Smooth muscle cell (in vitro differentiated cells): ENCODE data around the gene STPG3. TPM values are rescaled to one million over a fixed set of nuclear protein-coding genes. Genes with fewer than 3 reads are reported as not detected.

Experiments used
- DNase-seq: peaks from one replicate; lab custom pipeline; 2025; ENCODE audit not compliant: unreplicated experiment; lab: John Stamatoyannopoulos, UW
- H2AFZ ChIP-seq: fragments of 200-600 bp; sonication (generic); 2 replicates; pipeline ENCODE4 v1.6.0; 2016; ENCODE audit warnings: antibody characterized with exemption, low read depth, mild to moderate bottlenecking
- H3F3A ChIP-seq: fragments of 200-600 bp; sonication (generic); 2 replicates; pipeline ENCODE4 v1.6.0; 2017; ENCODE audit warnings: antibody characterized with exemption, low read depth
- H3K27ac ChIP-seq: fragments of 200-600 bp; sonication (generic); 2 replicates; pipeline ENCODE4 v1.5.1; 2016; ENCODE audit warnings: low read depth, mild to moderate bottlenecking
- H3K27me3 ChIP-seq: fragments of 200-600 bp; sonication (generic); 2 replicates; pipeline ENCODE4 v1.6.1; 2016; ENCODE audit warnings: low read depth, mild to moderate bottlenecking
- H3K36me3 ChIP-seq: fragments of 200-600 bp; sonication (generic); 2 replicates; pipeline ENCODE4 v1.5.1; 2016; ENCODE audit warnings: low read depth
- H3K4me1 ChIP-seq: fragments of 200-600 bp; sonication (generic); 2 replicates; pipeline ENCODE4 v1.5.1; 2016; ENCODE audit warnings: low read depth
- H3K4me2 ChIP-seq: fragments of 200-600 bp; sonication (generic); 2 replicates; pipeline ENCODE4 v1.6.0; 2016; ENCODE audit warnings: mild to moderate bottlenecking
- H3K4me3 ChIP-seq: fragments of 200-600 bp; sonication (generic); 2 replicates; pipeline ENCODE4 v1.5.1; 2016; ENCODE audit warnings: mild to moderate bottlenecking
- H3K79me2 ChIP-seq: fragments of 200-600 bp; sonication (generic); 2 replicates; pipeline ENCODE4 v1.6.0; 2016; ENCODE audit warnings: low read depth, mild to moderate bottlenecking
- H3K9ac ChIP-seq: fragments of 200-600 bp; sonication (generic); 2 replicates; pipeline ENCODE4 v1.6.0; 2016; ENCODE audit warnings: low read depth
- H3K9me3 ChIP-seq: fragments of 200-600 bp; sonication (generic); replicated peaks from 2 replicates; pipeline ENCODE4 v1.5.1; 2016; ENCODE audit warnings: low read depth
- H4K20me1 ChIP-seq: fragments of 200-600 bp; sonication (generic); 2 replicates; pipeline ENCODE4 v1.6.0; 2016; ENCODE audit warnings: low read depth
- whole genome bisulfite sequencing: methylation state at CpG from one replicate; pipeline ENCODE4 v1.1.7; 2016; ENCODE audit warnings: low lambda C conversion rate; 5-methylcytosine and 5-hydroxymethylcytosine counted together
- polyA plus RNA-seq: library from polyadenylated mRNA; unstranded; fragments of >200 nt; fragmentation: Nextera tagmentation; extraction: Ambion mirVana; gene quantifications from 2 replicates; pipeline ENCODE4 v1.2.1, GENCODE V29; 2016
- total RNA-seq: library from RNA; depleted of rRNA; stranded (reverse); fragments of >200 nt; gene quantifications from 2 replicates; pipeline ENCODE4 v1.2.3, GENCODE V29; 2014
- TF ChIP-seq, protein P1 (sequence below): fragments of 200-600 bp; sonication (generic); IDR thresholded peaks from 2 replicates; pipeline ENCODE4 v1.5.1; 2017; ENCODE audit warnings: borderline replicate concordance, mild to moderate bottlenecking, antibody characterized with exemption; ENCODE audit not compliant: insufficient read depth, poor library complexity, severe bottlenecking

The STPG3 gene
- total and polyA plus RNA-seq, 2 experiments from 2014 or later, result not detected

DNA sequence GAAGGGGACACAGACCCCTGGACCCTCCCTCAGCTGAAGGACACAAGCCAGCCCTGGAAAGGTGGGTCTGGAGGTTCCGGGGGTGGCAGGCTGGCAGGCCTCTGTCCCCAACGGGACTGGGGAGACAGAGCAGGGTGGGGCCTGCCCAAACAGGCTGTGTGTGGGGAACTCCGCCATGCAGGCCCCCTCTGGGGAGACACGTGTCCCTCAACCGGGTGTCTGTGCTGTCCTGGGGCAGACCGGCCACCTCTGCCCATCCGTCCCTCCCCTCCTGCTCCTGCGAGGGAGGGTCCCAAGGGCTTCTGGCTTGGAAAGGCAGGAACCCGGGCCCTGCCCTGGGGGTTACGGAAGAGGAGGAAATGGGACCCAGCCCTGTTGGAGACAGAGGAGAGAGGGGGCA, 19.0 kb upstream of the STPG3 start:
- peaks cover 7% of the 10 kb centered on the region for H3K4me1 ChIP-seq
- H3K36me3 ChIP-seq, result no peaks in the 10 kb centered on the region
- H2AFZ ChIP-seq, result no peak overlapping the region
- H3K9me3 ChIP-seq, result no peaks in the 10 kb centered on the region
- WGBS, result 93% methylated on average over 10 of the region's 10 CpGs
- H4K20me1 ChIP-seq, result peaks cover 11% of the 10 kb centered on the region
- no peaks in the 10 kb centered on the region for H3F3A ChIP-seq
- H3K27me3 ChIP-seq, result no peaks in the 10 kb centered on the region
- no peaks in the 10 kb centered on the region for H3K79me2 ChIP-seq
- no peak overlapping the region for H3K4me3 ChIP-seq
- no peak overlapping the region for H3K4me2 ChIP-seq
- no peak overlapping the region for H3K27ac ChIP-seq
- DNase-seq, result no peak
- no peak overlapping the region for H3K9ac ChIP-seq
- TF ChIP-seq, protein P1, sequence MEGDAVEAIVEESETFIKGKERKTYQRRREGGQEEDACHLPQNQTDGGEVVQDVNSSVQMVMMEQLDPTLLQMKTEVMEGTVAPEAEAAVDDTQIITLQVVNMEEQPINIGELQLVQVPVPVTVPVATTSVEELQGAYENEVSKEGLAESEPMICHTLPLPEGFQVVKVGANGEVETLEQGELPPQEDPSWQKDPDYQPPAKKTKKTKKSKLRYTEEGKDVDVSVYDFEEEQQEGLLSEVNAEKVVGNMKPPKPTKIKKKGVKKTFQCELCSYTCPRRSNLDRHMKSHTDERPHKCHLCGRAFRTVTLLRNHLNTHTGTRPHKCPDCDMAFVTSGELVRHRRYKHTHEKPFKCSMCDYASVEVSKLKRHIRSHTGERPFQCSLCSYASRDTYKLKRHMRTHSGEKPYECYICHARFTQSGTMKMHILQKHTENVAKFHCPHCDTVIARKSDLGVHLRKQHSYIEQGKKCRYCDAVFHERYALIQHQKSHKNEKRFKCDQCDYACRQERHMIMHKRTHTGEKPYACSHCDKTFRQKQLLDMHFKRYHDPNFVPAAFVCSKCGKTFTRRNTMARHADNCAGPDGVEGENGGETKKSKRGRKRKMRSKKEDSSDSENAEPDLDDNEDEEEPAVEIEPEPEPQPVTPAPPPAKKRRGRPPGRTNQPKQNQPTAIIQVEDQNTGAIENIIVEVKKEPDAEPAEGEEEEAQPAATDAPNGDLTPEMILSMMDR, result no peak

DNA sequence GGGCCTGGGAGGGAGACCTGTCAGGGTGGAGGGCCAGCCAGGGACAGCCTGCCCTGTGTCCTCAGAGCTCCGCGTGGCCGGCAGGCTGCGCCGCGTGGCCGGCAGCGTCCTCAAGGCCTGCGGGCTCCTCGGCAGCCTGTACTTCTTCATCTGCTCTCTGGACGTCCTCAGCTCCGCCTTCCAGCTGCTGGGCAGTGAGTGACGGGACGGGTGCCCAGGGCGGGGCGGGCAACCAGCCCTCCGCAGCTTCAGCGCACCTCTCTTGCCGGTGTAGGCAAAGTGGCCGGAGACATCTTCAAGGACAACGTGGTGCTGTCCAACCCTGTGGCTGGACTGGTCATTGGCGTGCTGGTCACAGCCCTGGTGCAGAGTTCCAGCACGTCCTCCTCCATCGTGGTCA, 18.6 kb upstream of the STPG3 start:
- no peaks in the 10 kb centered on the region for H3K9me3 ChIP-seq
- H3K4me2 ChIP-seq, result no peak overlapping the region
- peaks cover 7% of the 10 kb centered on the region for H3K4me1 ChIP-seq
- no peak for DNase-seq
- no peaks in the 10 kb centered on the region for H3K79me2 ChIP-seq
- no peaks in the 10 kb centered on the region for H3K27me3 ChIP-seq
- TF ChIP-seq, protein P1, result no peak
- H3K36me3 ChIP-seq, result no peaks in the 10 kb centered on the region
- 95% methylated on average over 24 of the region's 24 CpGs for WGBS
- no peak overlapping the region for H3K27ac ChIP-seq
- H3K4me3 ChIP-seq, result no peak overlapping the region
- H3F3A ChIP-seq, result no peaks in the 10 kb centered on the region
- peaks cover 12% of the 10 kb centered on the region for H4K20me1 ChIP-seq
- H3K9ac ChIP-seq, result no peak overlapping the region
- H2AFZ ChIP-seq, result no peak overlapping the region

DNA sequence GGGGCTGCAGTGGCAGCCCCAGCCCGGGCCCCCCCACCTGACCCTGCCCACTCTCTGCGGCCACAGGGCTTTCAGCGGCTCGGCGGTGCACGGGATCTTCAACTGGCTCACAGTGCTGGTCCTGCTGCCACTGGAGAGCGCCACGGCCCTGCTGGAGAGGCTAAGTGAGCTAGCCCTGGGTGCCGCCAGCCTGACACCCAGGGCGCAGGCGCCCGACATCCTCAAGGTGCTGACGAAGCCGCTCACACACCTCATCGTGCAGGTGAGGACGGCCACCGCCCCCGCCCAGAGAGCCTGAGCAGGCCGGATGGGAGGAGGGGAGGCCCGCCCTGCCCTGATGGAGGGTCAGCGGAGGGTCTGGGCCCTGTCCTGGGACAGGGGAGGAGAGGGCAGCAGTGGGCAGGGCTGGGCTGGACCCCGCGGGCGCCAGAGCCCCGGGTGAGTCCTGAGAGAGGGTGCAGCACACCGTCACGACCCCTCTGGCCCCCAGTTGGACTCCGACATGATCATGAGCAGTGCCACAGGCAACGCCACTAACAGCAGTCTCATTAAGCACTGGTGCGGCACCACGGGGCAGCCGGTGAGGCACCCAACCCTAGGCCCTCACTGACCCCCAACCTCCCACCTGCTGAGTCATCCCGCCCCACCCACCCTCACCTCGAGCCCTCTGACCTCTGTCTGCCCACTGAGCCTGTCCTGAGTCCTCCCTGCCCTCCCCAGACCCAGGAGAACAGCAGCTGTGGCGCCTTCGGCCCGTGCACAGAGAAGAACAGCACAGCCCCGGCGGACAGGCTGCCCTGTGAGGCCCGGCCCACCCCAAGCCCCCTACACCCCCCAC, 17.7 kb upstream of the STPG3 start:
- Histone ChIP-seq H2AFZ (no peak overlapping the region), H3K36me3 (no peaks in the 10 kb centered on the region), H3K4me1 (peaks cover 7% of the 10 kb centered on the region), H3K79me2 (peaks cover 1% of the 10 kb centered on the region), H3K27me3 (no peaks in the 10 kb centered on the region), H3F3A (no peaks in the 10 kb centered on the region), H4K20me1 (peaks cover 16% of the 10 kb centered on the region), H3K9ac (no peak overlapping the region), H3K27ac (no peak overlapping the region), H3K9me3 (no peaks in the 10 kb centered on the region), H3K4me3 (no peak overlapping the region), H3K4me2 (no peak overlapping the region)
- DNase-seq, result no peak
- TF ChIP-seq, protein P1, result no peak
- WGBS, result 91% methylated on average over 19 of the region's 40 CpGs
